ENCODE data around the gene RBM20. TPM values are rescaled to one million over a fixed set of nuclear protein-coding genes. Genes with fewer than 3 reads are reported as not detected.

The RBM20 gene
- total and polyA plus RNA-seq, 2 experiments from 2014 or later = not detected

- H3K79me2 ChIP-seq (ENCODE audit: insufficient read depth) = no peaks in the 10 kb centered on the region
- 84 to 90% methylated on average over 1 of the region's 1 CpG for WGBS, 2 experiments (ENCODE audit: low coverage in 1 of 2, low lambda C conversion rate in 2 of 2, missing lambda C conversion rate in 2 of 2)
- TF ChIP-seq EZH2 (IDR thresholded peaks at IDR 0.05; ENCODE audit: insufficient read depth, poor library complexity, severe bottlenecking) (no peak), EZH2phosphoT487 (IDR thresholded peaks at IDR 0.05; ENCODE audit: insufficient read depth, low read depth) (no peak)
- no peak overlapping the region for H3K9ac ChIP-seq
- 0 out of 2 replicates have a peak, but pooled peaks cover 5% of the 10 kb centered on the region for H3F3A ChIP-seq (ENCODE audit: insufficient read depth)
- in situ Hi-C loops (cut with MboI) = no loop called here
- peak; percentile 34 for DNase-seq
- H3K4me3 ChIP-seq = no peak overlapping the region
- no peaks in the 10 kb centered on the region for H3K27me3 ChIP-seq (replicated peaks; ENCODE audit: insufficient read depth)
- H3K4me2 ChIP-seq (ENCODE audit: unreplicated experiment) = no peak overlapping the region
- H3K9me2 ChIP-seq (ENCODE audit: insufficient read depth) = no peaks in the 10 kb centered on the region
- H3K4me1 ChIP-seq (ENCODE audit: insufficient read depth) = peaks cover 4% of the 10 kb centered on the region; the same call in 1 of the 2 replicates
- H2AFZ ChIP-seq = no peak overlapping the region
- H4K20me1 ChIP-seq (ENCODE audit: insufficient read depth) = no peaks in the 10 kb centered on the region
- no peak overlapping the region for H3K27ac ChIP-seq
- no peaks in the 10 kb centered on the region for H3K36me3 ChIP-seq (ENCODE audit: low read depth)
- H3K9me3 ChIP-seq (ENCODE audit: low read depth) = no peaks in the 10 kb centered on the region
Measured at GRCh38 chr10:110632591-110633215, 11.4 kb upstream of the RBM20 start.

DNA sequence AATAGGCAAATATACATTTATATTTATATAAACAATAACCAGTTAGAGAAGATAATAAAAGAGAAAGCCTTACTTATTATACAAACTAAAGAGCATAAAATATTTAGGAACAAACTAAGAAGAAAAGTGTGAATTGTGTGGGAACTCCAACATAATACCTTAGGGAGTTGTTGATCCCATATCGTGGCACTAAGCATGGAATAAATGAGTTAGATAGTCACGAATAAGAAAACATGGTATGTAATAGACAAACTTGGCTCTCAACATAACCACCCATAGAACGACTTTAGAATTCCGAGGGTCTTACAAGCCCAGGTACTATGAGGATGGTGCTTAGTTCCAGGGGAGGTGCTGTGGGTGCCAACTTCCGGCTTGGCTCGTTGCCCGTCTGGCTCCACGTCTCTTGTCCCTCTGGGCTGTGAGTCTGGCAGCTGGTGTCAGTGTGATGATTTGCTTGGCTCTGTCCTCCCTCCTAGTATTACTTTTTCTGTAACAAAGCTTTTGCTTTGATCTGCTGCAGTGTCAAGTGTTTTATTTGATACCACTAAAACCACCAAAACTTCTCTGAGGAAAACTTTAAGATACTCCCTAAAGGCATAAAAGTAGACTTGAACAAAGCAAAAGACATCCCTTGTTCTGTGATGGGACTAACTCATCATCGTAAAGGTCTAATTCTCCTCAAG, 9.5 kb upstream of the RBM20 start:
- peaks cover under 1% of the 10 kb centered on the region; the same call in 1 of the 2 replicates for H3K4me1 ChIP-seq (ENCODE audit: insufficient read depth)
- H3K9ac ChIP-seq = no peak overlapping the region
- in situ Hi-C loops (cut with MboI) = no loop called here
- no peak for DNase-seq
- H3K27ac ChIP-seq = no peak overlapping the region
- no peaks in the 10 kb centered on the region for H3K36me3 ChIP-seq (ENCODE audit: low read depth)
- no peak for TF ChIP-seq EZH2phosphoT487 (IDR thresholded peaks at IDR 0.05; ENCODE audit: insufficient read depth, low read depth)
- no peak for TF ChIP-seq EZH2 (IDR thresholded peaks at IDR 0.05; ENCODE audit: insufficient read depth, poor library complexity, severe bottlenecking)
- no peak overlapping the region for H3K4me2 ChIP-seq (ENCODE audit: unreplicated experiment)
- 19 to 21% methylated on average over 9 of the region's 9 CpGs for WGBS, 2 experiments (ENCODE audit: low coverage in 1 of 2, low lambda C conversion rate in 2 of 2, missing lambda C conversion rate in 2 of 2)
- no peaks in the 10 kb centered on the region; the same call in 1 of the 2 replicates for H3K27me3 ChIP-seq (replicated peaks; ENCODE audit: insufficient read depth)
- no peaks in the 10 kb centered on the region for H4K20me1 ChIP-seq (ENCODE audit: insufficient read depth)
- no peaks in the 10 kb centered on the region for H3K9me2 ChIP-seq (ENCODE audit: insufficient read depth)
- H3F3A ChIP-seq (ENCODE audit: insufficient read depth) = 0 out of 2 replicates have a peak, but pooled peaks cover under 1% of the 10 kb centered on the region
- H3K9me3 ChIP-seq (ENCODE audit: low read depth) = no peaks in the 10 kb centered on the region
- H3K79me2 ChIP-seq (ENCODE audit: insufficient read depth) = no peaks in the 10 kb centered on the region
- H3K4me3 ChIP-seq = no peak overlapping the region
- H2AFZ ChIP-seq = no peak overlapping the region

- Histone ChIP-seq H3K9me2 (ENCODE audit: insufficient read depth) (no peaks in the 10 kb centered on the region), H3K4me3 (no peak overlapping the region), H2AFZ (no peak overlapping the region), H3K36me3 (ENCODE audit: low read depth) (no peaks in the 10 kb centered on the region), H3F3A (ENCODE audit: insufficient read depth) (no peaks in the 10 kb centered on the region), H4K20me1 (ENCODE audit: insufficient read depth) (no peaks in the 10 kb centered on the region), H3K27me3 (replicated peaks; ENCODE audit: insufficient read depth) (peaks cover 13% of the 10 kb centered on the region), H3K27ac (no peak overlapping the region), H3K9me3 (ENCODE audit: low read depth) (no peaks in the 10 kb centered on the region), H3K4me1 (ENCODE audit: insufficient read depth) (no peaks in the 10 kb centered on the region), H3K79me2 (ENCODE audit: insufficient read depth) (no peaks in the 10 kb centered on the region), H3K9ac (no peak overlapping the region), H3K4me2 (ENCODE audit: unreplicated experiment) (no peak overlapping the region)
- no peak for DNase-seq
- TF ChIP-seq EZH2phosphoT487 (IDR thresholded peaks at IDR 0.05; ENCODE audit: insufficient read depth, low read depth) (no peak), EZH2 (IDR thresholded peaks at IDR 0.05; ENCODE audit: insufficient read depth, poor library complexity, severe bottlenecking) (no peak)
- WGBS, 2 experiments (ENCODE audit: low coverage in 1 of 2, low lambda C conversion rate in 2 of 2, missing lambda C conversion rate in 2 of 2) = 93 to 100% methylated on average over 2 of the region's 2 CpGs
- in situ Hi-C loops (cut with MboI) = no loop called here
Measured at GRCh38 chr10:110636572-110636931, 7.6 kb upstream of the RBM20 start.

GRCh38 chr10:110636932-110637557, 7.1 kb upstream of the RBM20 start:
- no peak overlapping the region for H3K9ac ChIP-seq
- in situ Hi-C loops (cut with MboI) = no loop called here
- no peak overlapping the region for H3K27ac ChIP-seq
- H3K4me3 ChIP-seq = no peak overlapping the region
- WGBS, 2 experiments (ENCODE audit: low coverage in 1 of 2, low lambda C conversion rate in 2 of 2, missing lambda C conversion rate in 2 of 2) = 50 to 57% methylated on average over 6 of the region's 6 CpGs
- no peaks in the 10 kb centered on the region for H3K36me3 ChIP-seq (ENCODE audit: low read depth)
- H3F3A ChIP-seq (ENCODE audit: insufficient read depth) = no peaks in the 10 kb centered on the region
- H3K79me2 ChIP-seq (ENCODE audit: insufficient read depth) = no peaks in the 10 kb centered on the region
- peaks cover 18% of the 10 kb centered on the region for H3K27me3 ChIP-seq (replicated peaks; ENCODE audit: insufficient read depth)
- no peaks in the 10 kb centered on the region for H4K20me1 ChIP-seq (ENCODE audit: insufficient read depth)
- H3K4me2 ChIP-seq (ENCODE audit: unreplicated experiment) = no peak overlapping the region
- no peaks in the 10 kb centered on the region for H3K9me3 ChIP-seq (ENCODE audit: low read depth)
- H2AFZ ChIP-seq = no peak overlapping the region
- TF ChIP-seq EZH2phosphoT487 (IDR thresholded peaks at IDR 0.05; ENCODE audit: insufficient read depth, low read depth) (no peak), EZH2 (IDR thresholded peaks at IDR 0.05; ENCODE audit: insufficient read depth, poor library complexity, severe bottlenecking) (no peak)
- no peaks in the 10 kb centered on the region for H3K4me1 ChIP-seq (ENCODE audit: insufficient read depth)
- DNase-seq = no peak
- H3K9me2 ChIP-seq (ENCODE audit: insufficient read depth) = no peaks in the 10 kb centered on the region
